Measurements from ENCODE around the gene APOB. TPM values are rescaled to one million over a fixed set of nuclear protein-coding genes. Genes with fewer than 3 reads are reported as not detected.
"Not testable (repeated sequence)": the region's sequence is repeated elsewhere in the genome, so short reads cannot be mapped to it uniquely, and the experiment has no call there.

APOB gene
- total RNA-seq, 2 donors from 2014 or later: 7.5 to 14.1 TPM

- Histone ChIP-seq H3K9me3 (ENCODE audit: control insufficient read depth, low read length) (no peaks in the 10 kb centered on the region), H3K27me3 (ENCODE audit: control insufficient read depth, insufficient read depth, low read length, poor library complexity, severe bottlenecking) (no peaks in the 10 kb centered on the region), H3K4me1 (ENCODE audit: control insufficient read depth, insufficient read depth, low read length) (no peaks in the 10 kb centered on the region), H3K36me3 (ENCODE audit: control insufficient read depth, insufficient read depth, low read length) (no peaks in the 10 kb centered on the region), H3K4me3 (ENCODE audit: low read length) (no peak overlapping the region), H3K27ac (ENCODE audit: low read depth, low read length) (no peak overlapping the region), H3K9ac (ENCODE audit: extremely low read depth, low read length, poor library complexity, severe bottlenecking) (no peak overlapping the region)
- TF ChIP-seq, protein P1, sequence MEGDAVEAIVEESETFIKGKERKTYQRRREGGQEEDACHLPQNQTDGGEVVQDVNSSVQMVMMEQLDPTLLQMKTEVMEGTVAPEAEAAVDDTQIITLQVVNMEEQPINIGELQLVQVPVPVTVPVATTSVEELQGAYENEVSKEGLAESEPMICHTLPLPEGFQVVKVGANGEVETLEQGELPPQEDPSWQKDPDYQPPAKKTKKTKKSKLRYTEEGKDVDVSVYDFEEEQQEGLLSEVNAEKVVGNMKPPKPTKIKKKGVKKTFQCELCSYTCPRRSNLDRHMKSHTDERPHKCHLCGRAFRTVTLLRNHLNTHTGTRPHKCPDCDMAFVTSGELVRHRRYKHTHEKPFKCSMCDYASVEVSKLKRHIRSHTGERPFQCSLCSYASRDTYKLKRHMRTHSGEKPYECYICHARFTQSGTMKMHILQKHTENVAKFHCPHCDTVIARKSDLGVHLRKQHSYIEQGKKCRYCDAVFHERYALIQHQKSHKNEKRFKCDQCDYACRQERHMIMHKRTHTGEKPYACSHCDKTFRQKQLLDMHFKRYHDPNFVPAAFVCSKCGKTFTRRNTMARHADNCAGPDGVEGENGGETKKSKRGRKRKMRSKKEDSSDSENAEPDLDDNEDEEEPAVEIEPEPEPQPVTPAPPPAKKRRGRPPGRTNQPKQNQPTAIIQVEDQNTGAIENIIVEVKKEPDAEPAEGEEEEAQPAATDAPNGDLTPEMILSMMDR (conservative IDR thresholded peaks at IDR 0.05): no peak
- peaks cover 14% of the 10 kb centered on the region for H3K36me3 Mint-ChIP-seq (ENCODE audit: low read depth)
- no peaks in the 10 kb centered on the region for H3K9me3 Mint-ChIP-seq
- H3K4me3 Mint-ChIP-seq: no peak overlapping the region
- 91 to 96% methylated on average over 3 to 4 of the region's 4 CpGs for WGBS, 2 experiments (ENCODE audit: insufficient coverage in 1 of 2, insufficient read length in 1 of 2)
- no peaks in the 10 kb centered on the region for H3K4me1 Mint-ChIP-seq
- no peak for DNase-seq
- H3K27ac Mint-ChIP-seq: no peak overlapping the region
- H3K27me3 Mint-ChIP-seq (ENCODE audit: insufficient read depth): no peaks in the 10 kb centered on the region
Observed at GRCh38 chr2:21030983-21031968, 12.6 kb downstream of the APOB start.

GRCh38 chr2:21029519-21029918 lies 14.4 kb downstream of the APOB start:
- 85 to 90% methylated on average over 2 of the region's 2 CpGs for WGBS, 2 experiments (ENCODE audit: insufficient coverage in 1 of 2, insufficient read length in 1 of 2)

GRCh38 chr2:21028951-21029350 lies 14.9 kb downstream of the APOB start:
- H3K4me1 ChIP-seq (ENCODE audit: control insufficient read depth, insufficient read depth, low read length); H3K36me3 ChIP-seq (ENCODE audit: control insufficient read depth, insufficient read depth, low read length); DNase-seq; H3K27ac Mint-ChIP-seq; H3K4me1 Mint-ChIP-seq; H3K9me3 Mint-ChIP-seq; H3K27ac ChIP-seq (ENCODE audit: low read depth, low read length); H3K4me3 ChIP-seq (ENCODE audit: low read length); H3K27me3 Mint-ChIP-seq (ENCODE audit: insufficient read depth); H3K4me3 Mint-ChIP-seq; H3K36me3 Mint-ChIP-seq (ENCODE audit: low read depth); H3K9ac ChIP-seq (ENCODE audit: extremely low read depth, low read length, poor library complexity, severe bottlenecking); H3K27me3 ChIP-seq (ENCODE audit: control insufficient read depth, insufficient read depth, low read length, poor library complexity, severe bottlenecking); H3K9me3 ChIP-seq (ENCODE audit: control insufficient read depth, low read length): not testable (repeated sequence)
- WGBS, 2 experiments (ENCODE audit: insufficient coverage in 1 of 2, insufficient read length in 1 of 2): 86 to 93% methylated on average over 5 of the region's 5 CpGs

More at GRCh38 chr2:21029519-21029918, 14.4 kb downstream of the APOB start:
- Mint-ChIP-seq H3K9me3 (no peaks in the 10 kb centered on the region), H3K27ac (no peak overlapping the region), H3K36me3 (ENCODE audit: low read depth) (peaks cover 5% of the 10 kb centered on the region), H3K4me3 (no peak overlapping the region), H3K4me1 (no peaks in the 10 kb centered on the region), H3K27me3 (ENCODE audit: insufficient read depth) (no peaks in the 10 kb centered on the region)
- Histone ChIP-seq H3K27me3 (ENCODE audit: control insufficient read depth, insufficient read depth, low read length, poor library complexity, severe bottlenecking) (no peaks in the 10 kb centered on the region), H3K36me3 (ENCODE audit: control insufficient read depth, insufficient read depth, low read length) (no peaks in the 10 kb centered on the region), H3K4me1 (ENCODE audit: control insufficient read depth, insufficient read depth, low read length) (no peaks in the 10 kb centered on the region), H3K27ac (ENCODE audit: low read depth, low read length) (no peak overlapping the region), H3K9ac (ENCODE audit: extremely low read depth, low read length, poor library complexity, severe bottlenecking) (no peak overlapping the region), H3K9me3 (ENCODE audit: control insufficient read depth, low read length) (no peaks in the 10 kb centered on the region), H3K4me3 (ENCODE audit: low read length) (no peak overlapping the region)
- TF ChIP-seq, protein P1 (conservative IDR thresholded peaks at IDR 0.05): no peak
- DNase-seq: no peak

Measured in endodermal cell (in vitro differentiated cells).